NOMO-1 treated with DMSO at 0.1 percent for 48 hours (cell line): ENCODE measurements around the gene MFAP1.
"Not testable (repeated sequence)": the region's sequence is repeated elsewhere in the genome, so short reads cannot be mapped to it uniquely, and the experiment has no call there.

Experiments used
- DNase-seq: peaks from one replicate; lab custom pipeline; 2025; ENCODE audit not compliant: unreplicated experiment; lab: John Stamatoyannopoulos, UW

MFAP1 gene

DNA sequence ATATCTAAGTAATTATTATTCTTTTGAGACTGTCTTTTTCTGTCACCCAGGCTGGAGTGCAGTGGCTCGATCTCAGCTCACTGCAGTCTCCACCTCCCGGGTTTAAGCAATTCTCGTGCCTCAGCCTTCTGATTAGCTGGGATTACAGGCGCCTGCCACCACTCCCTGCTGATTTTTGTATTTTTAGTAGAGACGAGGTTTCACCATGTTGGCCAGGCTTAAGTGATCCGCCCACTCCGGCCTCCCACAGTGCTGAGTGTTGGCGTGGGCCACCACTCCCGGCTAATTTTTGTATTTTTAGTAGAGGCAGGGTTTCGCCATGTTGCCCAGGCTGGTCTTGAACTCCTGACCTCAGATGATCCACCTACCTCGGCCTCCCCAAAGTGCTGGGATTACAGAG lies 815 bp upstream of the MFAP1 start:
- not testable (repeated sequence) for DNase-seq

DNA sequence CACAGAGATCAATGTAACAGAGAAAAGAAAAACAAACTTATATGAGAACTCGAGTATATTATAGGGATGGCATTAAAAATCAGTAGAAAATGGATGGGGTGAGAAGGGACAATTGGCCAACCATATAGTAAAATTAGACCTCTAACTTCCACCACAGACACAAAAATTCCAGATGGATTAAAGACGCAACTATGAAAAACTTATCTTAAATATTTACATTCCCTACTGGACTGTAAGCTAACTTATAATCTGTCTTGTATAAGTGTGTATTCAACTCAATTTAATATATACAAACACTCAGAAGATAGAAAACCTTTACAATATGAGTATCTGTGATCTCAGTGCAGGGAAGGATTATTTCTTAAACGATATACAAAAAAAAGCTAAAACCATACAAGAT lies 3.0 kb downstream of the MFAP1 start:
- no peak for DNase-seq

DNA sequence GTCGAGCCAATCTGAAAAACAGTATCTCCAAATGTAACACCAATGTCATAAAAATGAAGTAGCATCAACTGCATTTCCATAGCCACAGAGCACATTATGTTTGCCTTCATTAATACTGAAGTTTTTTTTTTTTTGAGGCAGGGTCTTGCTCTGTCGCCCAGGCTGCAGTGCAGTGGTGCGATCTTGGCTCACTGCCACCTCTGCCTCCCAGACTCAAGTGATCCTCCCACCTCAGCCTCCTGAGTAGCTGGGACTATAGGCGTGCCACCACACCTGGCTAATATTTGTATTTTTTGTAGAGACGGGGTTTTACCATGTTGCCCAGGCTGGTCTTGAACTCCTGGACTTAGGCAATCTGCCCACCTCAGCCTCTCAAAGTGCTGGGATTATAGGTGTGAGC lies 9.4 kb downstream of the MFAP1 start:
- DNase-seq, result not testable (repeated sequence)

- DNase-seq, result peak; percentile 79
Observed at GRCh38 chr15:43808960-43809678, 15.4 kb downstream of the MFAP1 start.

GRCh38 chr15:43808435-43808950 lies 16.0 kb downstream of the MFAP1 start:
- DNase-seq, result no peak

GRCh38 chr15:43802676-43803075 lies 21.8 kb downstream of the MFAP1 start:
- not testable (repeated sequence) for DNase-seq

GRCh38 chr15:43800286-43801141 lies 24.0 kb downstream of the MFAP1 start, which contains the start of gene HYPK:
TSS of gene HYPK (plus strand) at chr15:43800599. CDS start at chr15:43800623, 24 bp downstream.
- DNase-seq, result peak; percentile 85

- no peak for DNase-seq
Observed at GRCh38 chr15:43799945-43800285, 24.6 kb downstream of the MFAP1 start, which contains the start of gene SERINC4. TSS of gene SERINC4 (minus strand) at chr15:43800220. CDS start at chr15:43799986, 234 bp downstream.

GRCh38 chr15:43799209-43799944 lies 25.1 kb downstream of the MFAP1 start:
- no peak for DNase-seq

GRCh38 chr15:43796566-43796965 lies 27.9 kb downstream of the MFAP1 start:
- DNase-seq, result no peak

DNA sequence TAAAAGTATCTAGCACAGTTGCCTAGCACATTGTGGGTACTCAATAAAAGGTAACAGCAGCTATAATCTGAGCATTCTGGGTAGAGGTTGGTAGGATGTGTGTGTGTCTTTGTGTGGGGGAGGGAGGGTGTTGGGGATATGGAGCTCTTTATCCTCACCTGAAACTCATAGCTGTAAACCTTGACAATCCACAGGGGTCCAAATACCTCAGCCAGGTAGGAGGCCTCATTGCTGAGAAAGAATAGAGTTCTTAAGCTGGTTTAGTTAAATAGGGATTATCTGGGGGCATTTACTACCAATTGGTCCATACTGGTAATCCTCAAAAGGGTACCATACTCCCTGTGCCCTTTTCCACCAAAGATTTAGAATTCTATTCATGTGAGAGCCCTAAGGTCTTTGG lies 28.5 kb downstream of the MFAP1 start:
- DNase-seq, result no peak

- no peak for DNase-seq
Observed at GRCh38 chr15:43795197-43795596, 29.3 kb downstream of the MFAP1 start.

- DNase-seq, result no peak
Observed at GRCh38 chr15:43794269-43795037, 30.0 kb downstream of the MFAP1 start.

DNA sequence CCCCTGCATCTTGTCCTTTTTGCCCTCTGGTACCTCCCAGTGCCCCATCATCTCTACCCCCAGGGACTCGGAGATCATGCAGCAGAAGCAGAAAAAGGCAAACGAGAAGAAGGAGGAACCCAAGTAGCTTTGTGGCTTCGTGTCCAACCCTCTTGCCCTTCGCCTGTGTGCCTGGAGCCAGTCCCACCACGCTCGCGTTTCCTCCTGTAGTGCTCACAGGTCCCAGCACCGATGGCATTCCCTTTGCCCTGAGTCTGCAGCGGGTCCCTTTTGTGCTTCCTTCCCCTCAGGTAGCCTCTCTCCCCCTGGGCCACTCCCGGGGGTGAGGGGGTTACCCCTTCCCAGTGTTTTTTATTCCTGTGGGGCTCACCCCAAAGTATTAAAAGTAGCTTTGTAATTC lies 30.8 kb downstream of the MFAP1 start:
- DNase-seq, result no peak

GRCh38 chr15:43792761-43793476 lies 31.6 kb downstream of the MFAP1 start:
- DNase-seq, result peak; percentile 24

GRCh38 chr15:43791993-43792760 lies 32.3 kb downstream of the MFAP1 start, which contains the start of gene SERF2:
TSS of gene SERF2 (plus strand) at chr15:43792320. CDS start at chr15:43792377, 57 bp downstream.
- peak; percentile 98 for DNase-seq

GRCh38 chr15:43789409-43789808 lies 35.1 kb downstream of the MFAP1 start:
- no peak for DNase-seq

GRCh38 chr15:43779016-43779415 lies 45.5 kb downstream of the MFAP1 start:
- no peak for DNase-seq
